DMS53 treated with DMSO at 0.1 percent for 48 hours (cell line): ENCODE data around the gene SLC9C2.
A peak's percentile ranks its signal among the peaks of the same experiment; 100 is the strongest.
"Not testable (repeated sequence)": the region's sequence is repeated elsewhere in the genome, so short reads cannot be mapped to it uniquely, and the experiment has no call there.

Experiments used
- DNase-seq: peaks from one replicate; lab custom pipeline; 2025; ENCODE audit not compliant: unreplicated experiment; lab: John Stamatoyannopoulos, UW

SLC9C2 gene

GRCh38 chr1:173527151-173527826 is 75.6 kb downstream of the SLC9C2 start:
- DNase-seq, result no peak

- DNase-seq, result no peak
Measured at GRCh38 chr1:173525926-173526325, 76.9 kb downstream of the SLC9C2 start.

GRCh38 chr1:173523329-173523728 is 79.5 kb downstream of the SLC9C2 start:
- DNase-seq, result no peak

- DNase-seq, result no peak
Measured at GRCh38 chr1:173520799-173521198, 82.1 kb downstream of the SLC9C2 start.

- not testable (repeated sequence) for DNase-seq
Measured at GRCh38 chr1:173514503-173514902, 88.4 kb downstream of the SLC9C2 start.

GRCh38 chr1:173509797-173510196 is 93.1 kb downstream of the SLC9C2 start:
- no peak for DNase-seq

- DNase-seq, result no peak
Measured at GRCh38 chr1:173508541-173508940, 94.3 kb downstream of the SLC9C2 start.

- DNase-seq, result no peak
Measured at GRCh38 chr1:173507847-173508209, 95.0 kb downstream of the SLC9C2 start.

- DNase-seq, result no peak
Measured at GRCh38 chr1:173507205-173507846, 95.5 kb downstream of the SLC9C2 start.

- DNase-seq, result no peak
Measured at GRCh38 chr1:173506437-173506836, 96.4 kb downstream of the SLC9C2 start.

- no peak for DNase-seq
Measured at GRCh38 chr1:173505391-173505790, 97.5 kb downstream of the SLC9C2 start.

- DNase-seq, result no peak
Measured at GRCh38 chr1:173504268-173504667, 98.6 kb downstream of the SLC9C2 start.

- DNase-seq, result no peak
Measured at GRCh38 chr1:173503391-173503790, 99.5 kb downstream of the SLC9C2 start.

GRCh38 chr1:173502104-173502503 is 100.8 kb downstream of the SLC9C2 start:
- DNase-seq, result no peak

- DNase-seq, result no peak
Measured at GRCh38 chr1:173499729-173500128, 103.1 kb downstream of the SLC9C2 start.

- no peak for DNase-seq
Measured at GRCh38 chr1:173496757-173497320, 106.0 kb downstream of the SLC9C2 start.

- no peak for DNase-seq
Measured at GRCh38 chr1:173495609-173496267, 107.1 kb downstream of the SLC9C2 start.

GRCh38 chr1:173493125-173493524 is 109.7 kb downstream of the SLC9C2 start:
- not testable (repeated sequence) for DNase-seq

GRCh38 chr1:173491508-173491907 is 111.4 kb downstream of the SLC9C2 start:
- no peak for DNase-seq

- DNase-seq, result no peak
Measured at GRCh38 chr1:173489929-173490328, 112.9 kb downstream of the SLC9C2 start.

- DNase-seq, result peak; percentile 15
Measured at GRCh38 chr1:173489149-173489600, 113.7 kb downstream of the SLC9C2 start.

GRCh38 chr1:173488001-173488400 is 114.9 kb downstream of the SLC9C2 start:
- no peak for DNase-seq
